HL-60 (cell line): ENCODE data around the gene SYVN1.

Source experiments
- DNase-seq, 2 experiments: peaks; one replicate each; pipeline ENCODE4 v3.0.0-alpha.2; 2010 to 2020; ENCODE audit warnings: low read depth in 1 of 2, low spot score in 1 of 2
- H3K27ac ChIP-seq: fragments of 250-450 bp; sonication (Bioruptor Pico); replicated peaks from 2 replicates; pipeline ENCODE4 v1.5.1; 2020; ENCODE audit warnings: mild to moderate bottlenecking, moderate library complexity
- H3K27me3 ChIP-seq: fragments of 250-450 bp; sonication (Bioruptor Pico); 2 replicates; pipeline ENCODE4 v1.5.1; 2021; ENCODE audit warnings: mild to moderate bottlenecking, moderate library complexity; ENCODE audit not compliant: insufficient read depth, poor library complexity, severe bottlenecking
- H3K4me3 ChIP-seq: replicated peaks from 2 replicates; pipeline ENCODE4 v1.5.1; 2011; ENCODE audit warnings: mild to moderate bottlenecking, control low read depth, low read length; ENCODE audit not compliant: insufficient read depth
- GABPA ChIP-seq: IDR thresholded peaks from 2 replicates; pipeline ENCODE4 v1.6.1; 2012; ENCODE audit warnings: low read depth
- POLR2AphosphoS5 ChIP-seq: IDR thresholded peaks from 2 replicates; pipeline ENCODE4 v1.6.1; 2012; ENCODE audit warnings: low read depth
- REST ChIP-seq: IDR thresholded peaks from 2 replicates; pipeline ENCODE4 v1.6.1; 2012; ENCODE audit warnings: low read depth; ENCODE audit not compliant: insufficient replicate concordance
- SPI1 ChIP-seq: IDR thresholded peaks from 2 replicates; pipeline ENCODE4 v1.6.1; 2012; ENCODE audit warnings: low read depth, mild to moderate bottlenecking, borderline replicate concordance
- TF ChIP-seq, protein P1 (sequence below): IDR thresholded peaks from one replicate; pipeline ENCODE4 v1.5.1; 2011; ENCODE audit warnings: low read length, control low read depth, inconsistent platforms; ENCODE audit not compliant: insufficient read depth

SYVN1 gene

GRCh38 chr11:65089621-65090020, 44.7 kb downstream of the SYVN1 start:
- no peak for DNase-seq
- H3K27ac ChIP-seq = no peak overlapping the region
- H3K27me3 ChIP-seq = no peaks in the 10 kb centered on the region
- no peak overlapping the region for H3K4me3 ChIP-seq
- TF ChIP-seq, protein P1, sequence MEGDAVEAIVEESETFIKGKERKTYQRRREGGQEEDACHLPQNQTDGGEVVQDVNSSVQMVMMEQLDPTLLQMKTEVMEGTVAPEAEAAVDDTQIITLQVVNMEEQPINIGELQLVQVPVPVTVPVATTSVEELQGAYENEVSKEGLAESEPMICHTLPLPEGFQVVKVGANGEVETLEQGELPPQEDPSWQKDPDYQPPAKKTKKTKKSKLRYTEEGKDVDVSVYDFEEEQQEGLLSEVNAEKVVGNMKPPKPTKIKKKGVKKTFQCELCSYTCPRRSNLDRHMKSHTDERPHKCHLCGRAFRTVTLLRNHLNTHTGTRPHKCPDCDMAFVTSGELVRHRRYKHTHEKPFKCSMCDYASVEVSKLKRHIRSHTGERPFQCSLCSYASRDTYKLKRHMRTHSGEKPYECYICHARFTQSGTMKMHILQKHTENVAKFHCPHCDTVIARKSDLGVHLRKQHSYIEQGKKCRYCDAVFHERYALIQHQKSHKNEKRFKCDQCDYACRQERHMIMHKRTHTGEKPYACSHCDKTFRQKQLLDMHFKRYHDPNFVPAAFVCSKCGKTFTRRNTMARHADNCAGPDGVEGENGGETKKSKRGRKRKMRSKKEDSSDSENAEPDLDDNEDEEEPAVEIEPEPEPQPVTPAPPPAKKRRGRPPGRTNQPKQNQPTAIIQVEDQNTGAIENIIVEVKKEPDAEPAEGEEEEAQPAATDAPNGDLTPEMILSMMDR = no peak

DNA sequence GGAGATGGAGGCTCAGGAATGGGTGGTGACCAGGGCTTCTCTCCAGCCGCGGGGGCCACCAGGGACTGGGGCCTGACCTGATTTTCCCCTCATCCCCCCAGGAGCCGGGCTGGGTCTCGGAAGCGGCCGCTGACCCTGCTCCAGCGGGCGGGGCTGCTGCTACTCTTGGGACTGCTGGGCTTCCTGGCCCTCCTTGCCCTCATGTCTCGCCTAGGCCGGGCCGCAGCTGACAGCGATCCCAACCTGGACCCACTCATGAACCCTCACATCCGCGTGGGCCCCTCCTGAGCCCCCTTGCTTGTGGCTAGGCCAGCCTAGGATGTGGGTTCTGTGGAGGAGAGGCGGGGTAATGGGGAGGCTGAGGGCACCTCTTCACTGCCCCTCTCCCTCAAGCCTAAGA, 46.5 kb downstream of the SYVN1 start:
- no peaks in the 10 kb centered on the region for H3K27me3 ChIP-seq
- no peak overlapping the region for H3K27ac ChIP-seq
- H3K4me3 ChIP-seq = no peak overlapping the region
- no peak for TF ChIP-seq SPI1
- TF ChIP-seq REST = no peak
- TF ChIP-seq GABPA = no peak
- TF ChIP-seq, protein P1 = no peak
- no peak for TF ChIP-seq POLR2AphosphoS5
- no peak for DNase-seq

DNA sequence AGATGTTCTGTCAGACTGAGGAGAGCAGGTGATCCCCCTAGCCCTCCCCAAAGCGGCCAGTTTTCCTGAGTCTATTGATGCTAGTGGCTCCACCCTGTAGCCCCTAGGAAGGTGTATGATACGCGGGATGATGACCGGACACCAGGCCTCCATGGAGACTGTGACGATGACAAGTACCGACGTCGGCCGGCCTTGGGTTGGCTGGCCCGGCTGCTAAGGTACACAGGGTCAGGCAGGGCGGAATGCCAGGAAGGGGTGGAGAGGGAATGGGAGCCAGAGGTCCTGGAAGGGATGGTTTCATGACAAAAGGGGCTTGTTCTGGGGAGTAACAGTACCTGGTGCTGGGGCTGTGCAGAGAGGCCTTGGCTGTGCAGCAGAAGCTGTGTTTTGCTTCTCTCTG, 47.1 kb downstream of the SYVN1 start:
- no peak overlapping the region for H3K27ac ChIP-seq
- H3K27me3 ChIP-seq = no peaks in the 10 kb centered on the region
- TF ChIP-seq POLR2AphosphoS5 = no peak
- TF ChIP-seq SPI1 = no peak
- TF ChIP-seq, protein P1 = no peak
- no peak for TF ChIP-seq REST
- no peak for TF ChIP-seq GABPA
- DNase-seq = no peak
- H3K4me3 ChIP-seq = no peak overlapping the region

DNA sequence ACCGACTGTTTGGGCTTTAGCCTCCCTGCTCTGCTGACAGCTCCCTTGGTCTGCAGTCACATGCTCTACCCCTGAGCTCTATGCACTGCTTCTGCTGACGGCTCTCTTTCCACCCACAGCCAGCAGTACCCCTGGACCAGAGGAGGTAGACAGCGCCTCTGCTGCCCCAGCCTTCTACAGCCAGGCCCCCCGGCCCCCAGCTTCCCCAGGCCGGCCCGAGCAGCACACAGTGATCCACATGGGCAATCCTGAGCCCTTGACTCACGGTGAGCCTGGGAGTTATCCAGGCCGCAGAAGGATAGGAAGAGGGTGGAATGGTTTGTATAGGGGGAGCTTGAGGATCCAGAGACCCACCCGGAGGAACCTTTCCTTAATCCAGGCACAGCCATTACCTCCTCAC, 47.5 kb downstream of the SYVN1 start:
- no peak for TF ChIP-seq GABPA
- no peak for TF ChIP-seq POLR2AphosphoS5
- no peak for TF ChIP-seq SPI1
- TF ChIP-seq, protein P1 = no peak
- TF ChIP-seq REST = no peak
- Histone ChIP-seq H3K27me3 (no peaks in the 10 kb centered on the region), H3K4me3 (no peak overlapping the region), H3K27ac (no peak overlapping the region)
- DNase-seq = no peak
